Measurements from ENCODE around the gene USP22.

The USP22 gene

GRCh38 chr17:21001111-21001812, 41.5 kb downstream of the USP22 start:
- no peak for DNase-seq (ENCODE audit: low read depth)

- no peak for DNase-seq (ENCODE audit: low read depth)
Observed at GRCh38 chr17:20999841-21000532, 42.8 kb downstream of the USP22 start.

GRCh38 chr17:20999044-20999573, 43.7 kb downstream of the USP22 start:
- no peak for DNase-seq (ENCODE audit: low read depth)

GRCh38 chr17:20998571-20999043, 44.2 kb downstream of the USP22 start:
- no peak for DNase-seq (ENCODE audit: low read depth)

- DNase-seq (ENCODE audit: low read depth), result no peak
Observed at GRCh38 chr17:20997711-20998570, 44.9 kb downstream of the USP22 start.

GRCh38 chr17:20996724-20997615, 45.8 kb downstream of the USP22 start:
- DNase-seq (ENCODE audit: low read depth), result no peak

- DNase-seq (ENCODE audit: low read depth), result no peak
Observed at GRCh38 chr17:20995873-20996723, 46.7 kb downstream of the USP22 start.

GRCh38 chr17:20995164-20995872, 47.5 kb downstream of the USP22 start:
- no peak for DNase-seq (ENCODE audit: low read depth)

GRCh38 chr17:20994779-20995149, 48.0 kb downstream of the USP22 start:
- DNase-seq (ENCODE audit: low read depth), result no peak

- no peak for DNase-seq (ENCODE audit: low read depth)
Observed at GRCh38 chr17:20993863-20994778, 48.7 kb downstream of the USP22 start.

- DNase-seq (ENCODE audit: low read depth), result peak; percentile 53
Observed at GRCh38 chr17:20992987-20993862, 49.6 kb downstream of the USP22 start.

- DNase-seq (ENCODE audit: low read depth), result no peak
Observed at GRCh38 chr17:20992416-20992815, 50.4 kb downstream of the USP22 start.

GRCh38 chr17:20991276-20992037, 51.4 kb downstream of the USP22 start:
- no peak for DNase-seq (ENCODE audit: low read depth)

- DNase-seq (ENCODE audit: low read depth), result no peak
Observed at GRCh38 chr17:20989991-20990855, 52.6 kb downstream of the USP22 start.

GRCh38 chr17:20989481-20989880, 53.3 kb downstream of the USP22 start:
- DNase-seq (ENCODE audit: low read depth), result no peak

GRCh38 chr17:20988896-20989295, 53.9 kb downstream of the USP22 start:
- DNase-seq (ENCODE audit: low read depth), result no peak
